ENCODE data around the gene REEP6. TPM values are rescaled to one million over a fixed set of nuclear protein-coding genes. Genes with fewer than 3 reads are reported as not detected.
"Not testable (repeated sequence)": the region's sequence is repeated elsewhere in the genome, so short reads cannot be mapped to it uniquely, and the experiment has no call there.

The REEP6 gene
- polyA plus RNA-seq, 1 donor, result 3.0 TPM

DNA sequence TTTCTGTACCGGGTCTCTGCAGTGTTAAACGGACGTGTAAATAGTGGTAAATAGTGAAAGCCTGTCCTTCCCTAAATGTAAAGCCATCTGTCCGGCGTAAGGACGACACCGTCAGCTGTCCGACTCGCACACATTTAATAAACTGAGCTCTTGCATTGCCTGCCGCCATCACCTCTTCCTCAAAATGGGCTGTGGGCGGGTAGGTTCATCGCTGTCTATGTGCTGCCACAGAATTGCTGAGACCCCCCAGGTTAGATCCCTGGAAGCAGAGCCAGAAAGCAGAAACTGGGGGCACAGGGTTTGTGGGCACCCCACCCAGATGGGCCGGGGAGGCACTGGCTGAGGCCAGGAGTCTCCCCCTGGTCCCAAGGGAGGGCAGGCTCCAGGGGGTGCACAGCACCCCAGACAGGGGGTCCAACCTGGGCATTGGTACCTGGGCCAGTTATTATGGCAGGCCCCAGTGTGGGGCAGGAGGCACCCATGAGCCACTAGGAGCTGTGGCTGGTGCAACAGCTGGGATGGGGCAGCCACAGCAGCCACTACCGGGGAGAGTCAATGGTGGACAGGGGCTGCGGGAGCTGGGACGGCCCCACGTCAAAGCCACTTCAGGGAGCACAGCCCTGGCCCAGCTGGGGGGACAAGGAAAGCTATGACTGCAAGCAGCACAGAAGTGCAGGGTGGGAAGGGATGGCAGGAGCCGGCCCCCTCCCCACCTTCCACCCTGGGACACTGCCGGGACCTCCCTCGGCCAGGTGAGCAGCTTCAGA is 17.7 kb upstream of the REEP6 start:
- DNase-seq, result no peak

DNA sequence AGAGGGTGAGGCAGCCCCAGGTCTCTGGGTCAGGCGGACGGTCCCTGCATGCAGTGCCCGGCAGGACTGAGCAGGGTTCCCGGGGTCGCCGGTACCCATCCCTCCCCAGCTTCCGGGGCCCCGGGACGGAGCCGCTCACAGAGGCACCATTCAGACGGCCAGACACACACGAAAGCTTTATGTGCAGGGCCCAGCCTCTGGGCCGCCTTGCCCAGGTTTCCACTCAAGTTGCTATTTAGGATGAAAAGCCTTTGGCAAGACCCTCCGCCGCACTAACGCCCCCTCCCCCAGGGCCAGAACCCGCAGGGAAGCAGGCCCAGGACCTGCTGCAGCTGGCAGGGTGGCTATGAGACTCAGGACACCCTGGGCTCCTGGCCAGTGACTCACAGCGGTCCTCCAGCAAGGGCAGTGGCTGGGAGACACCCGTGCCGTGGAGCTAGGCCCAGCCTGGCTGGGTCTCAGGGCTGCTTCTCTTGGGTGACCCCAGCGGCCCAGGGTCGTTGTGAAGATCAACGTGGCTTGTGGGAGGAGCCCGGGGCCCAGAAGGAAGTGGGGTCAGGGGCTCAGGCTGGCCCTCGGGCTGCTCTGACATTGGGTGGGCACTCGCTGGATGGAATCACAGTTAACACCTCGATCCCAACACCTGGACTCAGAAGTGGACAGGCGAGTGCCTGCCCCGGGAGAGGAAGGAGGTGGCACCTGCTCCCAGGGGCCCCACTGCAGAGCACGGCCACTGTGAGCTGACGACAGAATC is 16.8 kb upstream of the REEP6 start:
- no peak for DNase-seq

DNA sequence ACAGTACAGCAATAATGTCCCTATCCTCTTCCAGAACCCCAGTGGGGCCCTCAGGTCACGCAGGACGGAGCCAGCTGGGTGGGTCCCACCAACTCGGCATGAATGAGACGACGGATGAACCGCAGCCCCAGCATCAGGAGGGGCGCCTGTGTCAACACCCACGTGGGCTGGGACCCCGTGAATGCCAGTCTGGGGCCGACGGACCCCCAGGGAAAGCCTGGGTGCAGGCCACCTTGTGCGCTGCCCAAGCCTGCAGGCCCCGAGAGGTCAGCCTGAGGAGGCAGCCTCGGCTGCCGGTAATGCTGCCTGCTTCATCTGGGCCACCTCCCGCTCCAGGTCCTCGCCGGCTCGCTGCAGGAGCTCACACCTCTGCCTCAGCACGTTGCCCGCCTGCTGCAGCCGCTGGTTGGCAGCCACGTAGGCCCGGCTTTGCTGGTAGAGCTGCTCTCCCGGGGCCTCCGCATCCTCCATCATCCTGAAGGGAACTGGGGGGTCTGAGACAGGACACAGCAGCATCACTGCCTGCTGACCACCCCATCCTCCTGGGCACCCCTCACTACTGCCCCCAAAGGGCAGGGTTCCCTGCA is 16.1 kb upstream of the REEP6 start:
- no peak for DNase-seq

DNA sequence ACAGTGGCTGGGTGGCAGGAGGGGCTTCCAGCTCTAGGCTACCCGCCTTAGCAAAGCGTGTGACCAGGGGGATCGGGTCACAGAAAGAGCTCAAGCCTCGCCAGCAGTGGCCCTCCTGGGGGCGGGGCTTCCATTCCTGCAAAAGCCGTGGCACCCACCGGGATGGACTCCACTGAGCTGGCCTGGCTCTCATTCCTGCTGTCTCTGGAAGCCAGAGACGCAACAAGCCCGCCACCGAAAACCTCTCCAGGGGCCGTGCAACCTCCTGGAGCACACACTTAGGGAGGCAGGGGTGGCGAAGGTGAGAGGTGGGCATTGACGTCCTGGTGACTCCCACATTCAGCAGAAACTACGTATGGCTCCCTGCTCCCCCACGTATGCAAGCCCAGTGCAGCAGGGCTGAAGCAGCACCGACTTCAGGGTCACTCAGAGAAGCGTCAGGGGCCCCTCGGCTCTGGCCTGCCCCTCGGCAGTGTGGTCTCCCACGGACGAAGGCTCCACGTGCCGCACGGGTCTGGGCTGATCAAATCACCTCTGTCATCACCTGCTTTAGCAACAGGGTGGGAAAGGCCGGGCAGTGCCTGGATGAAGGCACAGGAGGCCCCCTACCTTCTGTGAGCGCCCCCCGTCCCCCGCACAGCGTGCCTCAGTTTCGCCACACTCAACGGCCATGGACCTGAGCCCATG is 15.1 kb upstream of the REEP6 start:
- DNase-seq, result no peak

- DNase-seq, result not testable (repeated sequence)
These were observed 13.9 kb upstream of the REEP6 start for GRCh38 chr19:1477056-1477455.

DNA sequence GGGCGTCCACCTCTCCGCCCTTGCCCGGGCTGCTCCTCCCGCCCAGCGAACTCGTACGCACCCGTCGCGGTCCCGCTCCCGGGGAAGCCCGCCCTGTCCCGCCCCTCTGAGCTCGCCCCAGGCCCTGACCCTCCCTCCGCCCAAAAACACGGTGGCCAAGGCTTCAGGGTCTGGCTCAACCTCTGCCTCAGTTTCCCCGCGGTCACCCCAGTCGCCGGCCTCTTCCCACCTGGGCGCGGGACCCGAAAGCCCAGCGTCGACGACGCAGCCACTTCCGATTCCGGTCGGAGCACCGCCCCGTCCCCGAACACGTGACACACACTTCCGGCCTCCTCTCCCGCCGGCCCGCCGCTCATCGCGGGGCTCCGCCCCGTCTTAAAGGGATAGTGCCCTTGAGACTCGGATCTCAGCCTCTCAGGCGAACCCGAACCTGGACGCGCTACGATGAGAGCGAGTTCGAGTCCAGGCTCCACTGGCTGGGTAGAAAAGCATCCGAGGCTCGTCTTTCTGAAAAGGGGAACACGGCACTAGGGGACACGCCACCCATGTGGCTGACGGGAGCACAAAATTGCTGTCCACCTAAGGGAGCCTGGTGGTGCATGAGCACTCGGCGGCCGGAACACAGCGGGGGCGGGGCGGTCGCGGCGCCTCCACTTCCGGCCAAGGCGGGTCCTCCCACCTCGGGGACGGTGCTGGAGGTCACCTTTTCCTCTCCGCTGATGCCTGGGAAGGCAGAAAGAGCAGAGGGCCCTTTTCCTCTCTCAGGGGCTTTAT is 11.9 kb upstream of the REEP6 start, which contains the start of gene C19orf25:
Gene C19orf25, minus strand, starts transcription at position 282 of the 774 bp plus-strand sequence. CDS start 312 bp downstream, outside the sequence.
- DNase-seq, result peak; percentile 95

DNA sequence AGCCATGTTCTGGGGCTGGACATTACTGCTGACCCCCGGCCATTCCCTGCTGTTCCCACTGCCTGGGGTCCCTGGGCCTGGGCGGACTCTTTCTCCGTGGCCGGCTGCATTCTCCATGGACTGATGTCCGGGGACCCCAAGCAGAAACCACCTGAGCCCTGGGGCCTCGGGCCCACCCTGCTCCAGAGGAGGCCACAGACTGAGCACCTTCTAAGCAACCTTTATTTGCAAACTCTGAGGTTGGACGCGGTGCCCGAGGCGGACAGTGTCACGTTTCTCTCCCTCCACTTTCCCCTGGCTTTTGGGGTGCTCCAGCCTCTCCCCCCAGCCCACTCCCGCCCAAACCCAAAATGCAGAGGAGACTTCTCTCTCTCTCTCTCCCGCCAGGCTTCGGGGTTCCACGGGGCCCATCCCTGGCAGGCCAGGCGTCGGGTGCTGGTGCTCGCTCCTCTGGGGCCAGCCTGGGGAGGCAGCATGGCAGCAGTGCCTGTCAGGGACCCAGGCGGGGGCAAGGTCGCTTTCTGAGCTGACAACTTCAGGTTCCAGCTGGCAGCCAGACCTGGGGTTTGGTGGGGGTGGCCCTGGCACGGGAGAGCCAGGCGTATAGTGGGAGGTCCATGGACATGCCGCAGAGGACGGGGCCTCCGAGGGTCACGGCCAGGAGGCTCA is 9.6 kb upstream of the REEP6 start:
- no peak for DNase-seq

DNA sequence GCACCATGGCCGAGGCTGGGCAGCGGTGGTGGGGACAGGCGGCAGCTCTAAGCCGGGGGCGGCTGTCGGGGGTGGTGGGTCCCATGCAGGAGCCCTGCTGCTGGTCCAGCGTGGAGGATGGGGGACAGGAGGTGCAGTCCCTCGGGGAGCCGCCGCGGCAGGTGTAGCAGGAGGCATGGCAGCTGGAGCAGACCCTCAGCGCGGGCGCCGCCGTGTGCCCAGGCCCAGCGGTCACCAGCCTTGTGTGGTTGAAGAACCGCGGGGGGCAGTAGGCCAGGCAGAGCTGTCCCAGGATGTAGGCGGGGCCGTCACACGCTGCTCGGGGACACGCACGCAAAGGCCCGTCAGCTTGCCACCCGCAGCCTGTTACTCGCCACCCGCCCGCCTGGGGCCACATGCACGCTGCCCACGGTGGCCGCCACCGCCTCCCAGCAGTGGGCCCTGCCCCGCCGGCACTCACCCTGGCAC is 9.1 kb upstream of the REEP6 start:
- DNase-seq, result no peak

GRCh38 chr19:1482361-1483130 is 8.4 kb upstream of the REEP6 start:
- no peak for DNase-seq

- DNase-seq, result no peak
These were observed 7.6 kb upstream of the REEP6 start for GRCh38 chr19:1483131-1483978.

DNA sequence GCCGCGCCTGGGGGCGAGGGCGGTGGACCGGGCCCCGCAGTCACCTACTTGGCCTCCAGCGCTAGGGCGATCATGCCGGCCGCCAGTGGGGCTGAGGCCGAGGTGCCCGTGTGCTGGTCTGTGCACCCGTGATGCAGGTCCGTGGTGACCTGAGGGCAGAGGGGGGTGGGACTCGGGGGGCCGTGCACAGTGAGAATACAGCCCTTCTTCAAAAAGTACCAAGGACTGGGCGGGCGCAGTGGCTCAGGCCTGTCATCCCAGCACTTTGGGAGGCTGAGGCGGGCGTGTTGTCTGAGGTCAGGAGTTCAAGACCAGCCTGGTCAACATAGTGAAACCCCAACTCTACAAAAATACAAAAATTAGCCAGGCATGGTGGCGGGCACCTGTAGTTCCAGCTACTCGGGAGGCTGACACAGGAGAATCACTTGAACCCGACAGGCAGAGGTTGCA is 7.0 kb upstream of the REEP6 start:
- no peak for DNase-seq

DNA sequence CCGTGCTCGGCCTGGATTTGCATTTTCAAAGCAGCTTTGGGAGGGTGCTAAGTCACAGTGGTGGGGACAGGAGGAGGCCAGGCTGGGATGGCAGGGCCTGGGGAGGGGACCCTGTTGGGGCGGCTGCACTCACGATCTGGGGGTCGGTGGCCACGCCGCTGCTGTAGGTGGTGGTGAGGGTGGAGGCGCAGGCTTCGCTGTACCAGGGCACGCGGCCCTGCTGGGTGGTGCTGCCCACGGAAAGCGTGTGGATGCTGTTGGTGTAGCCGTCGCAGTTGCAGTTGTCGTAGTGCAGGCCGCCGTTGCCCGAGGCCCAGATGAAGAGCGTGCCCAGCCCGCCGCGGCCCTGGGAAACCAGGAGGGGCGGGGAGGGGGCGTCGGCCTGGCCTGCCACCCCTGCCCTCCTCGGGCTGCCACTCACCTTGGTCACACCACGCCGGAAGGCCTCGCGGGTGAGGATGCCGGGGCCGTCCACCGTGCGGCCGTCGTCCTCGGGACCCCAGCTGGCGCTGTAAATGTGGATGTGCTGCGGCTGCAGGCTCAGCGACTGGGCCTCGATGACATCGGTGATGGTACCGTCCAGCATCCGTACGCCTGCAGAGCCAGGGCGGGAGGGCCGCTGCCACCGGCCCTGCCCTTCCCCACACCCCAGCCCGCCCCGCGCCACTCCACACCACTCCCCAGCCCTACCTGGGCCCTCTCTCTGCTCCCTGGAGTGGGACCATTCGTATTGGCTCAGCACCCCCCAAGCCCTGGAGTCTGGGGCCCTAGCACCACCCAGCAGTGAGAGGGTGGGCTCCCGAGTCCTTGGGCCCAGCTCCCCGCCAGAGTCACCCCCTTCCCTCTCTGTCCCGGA is 4.0 kb upstream of the REEP6 start:
- no peak for DNase-seq

- DNase-seq, result no peak
These were observed 3.3 kb upstream of the REEP6 start for GRCh38 chr19:1487576-1488281.

DNA sequence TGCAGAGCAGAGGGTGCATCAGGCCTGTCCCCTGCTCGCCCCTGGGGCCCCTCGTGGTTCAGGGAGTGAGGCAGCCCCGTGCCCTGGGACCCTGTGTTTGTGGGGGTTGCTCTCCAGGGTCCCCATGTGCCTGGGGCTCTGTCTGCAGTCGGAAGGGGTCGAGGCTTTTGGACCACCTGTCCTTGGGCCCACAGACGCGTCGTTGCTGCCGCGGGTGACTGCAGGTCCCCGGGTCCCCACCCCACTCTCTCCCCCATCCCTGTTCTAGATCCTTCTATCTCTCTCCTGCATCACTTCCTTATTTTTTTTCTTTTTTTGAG is 2.7 kb upstream of the REEP6 start:
- DNase-seq, result no peak

- no peak for DNase-seq
These were observed 1.3 kb upstream of the REEP6 start for GRCh38 chr19:1489463-1490310.

DNA sequence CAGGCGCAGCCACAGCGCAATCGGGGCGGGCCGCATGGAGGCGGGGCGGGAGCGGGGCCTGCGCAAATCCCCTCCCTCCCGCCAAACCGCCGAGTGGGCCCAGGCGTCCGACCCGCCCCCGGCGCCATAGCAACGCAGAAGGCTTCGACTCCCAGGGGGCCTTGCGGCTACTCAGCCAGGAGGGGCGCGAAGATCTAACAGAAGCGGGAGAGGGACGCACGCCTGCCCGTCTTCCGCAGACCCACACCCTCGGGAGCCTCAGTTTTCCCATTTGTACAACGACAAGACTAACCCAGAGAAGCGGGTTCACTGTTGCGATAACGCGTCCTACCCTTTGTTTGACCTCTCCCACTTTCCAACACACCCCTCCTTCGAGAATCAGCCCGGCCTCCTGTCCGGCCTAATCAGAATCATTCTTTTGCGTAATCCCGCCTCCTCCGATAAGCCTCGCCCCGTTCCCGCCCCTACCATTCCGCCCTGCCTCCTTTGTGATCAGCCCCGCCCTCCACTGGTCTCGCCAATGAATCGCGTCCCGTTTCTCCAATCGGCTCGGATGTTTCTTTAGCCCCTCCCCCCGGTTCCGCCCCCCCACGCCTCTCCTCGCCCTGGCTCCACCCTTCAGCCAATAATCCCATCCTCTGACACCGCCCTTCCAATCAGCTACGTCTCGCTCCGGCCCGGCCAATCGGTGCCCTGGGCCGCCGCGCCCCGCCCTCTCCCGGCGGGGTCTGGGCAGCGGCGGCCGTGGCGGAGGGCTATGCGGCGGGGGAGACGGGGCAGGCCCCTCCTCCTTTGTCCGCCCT is 469 bp upstream of the REEP6 start, which contains the start of gene PCSK4:
Gene PCSK4, minus strand, starts transcription at position 40 of the 803 bp plus-strand sequence. Its CDS starts 4 bp downstream, at position 36.
- peak; percentile 99 for DNase-seq
